GM19455 (cell line): Measurements from ENCODE around the gene KRTAP10-8.
"Not testable (repeated sequence)": the region's sequence is repeated elsewhere in the genome, so short reads cannot be mapped to it uniquely, and the experiment has no call there.

ENCODE experiments used
- ATAC-seq: cut with Tn5 transposase; IDR thresholded peaks from one replicate; pipeline ENCODE4 v1.9.1; 2021; ENCODE audit not compliant: unreplicated experiment

The KRTAP10-8 gene

GRCh38 chr21:44579056-44579832 is 32.6 kb upstream of the KRTAP10-8 start:
- no peak for ATAC-seq

DNA sequence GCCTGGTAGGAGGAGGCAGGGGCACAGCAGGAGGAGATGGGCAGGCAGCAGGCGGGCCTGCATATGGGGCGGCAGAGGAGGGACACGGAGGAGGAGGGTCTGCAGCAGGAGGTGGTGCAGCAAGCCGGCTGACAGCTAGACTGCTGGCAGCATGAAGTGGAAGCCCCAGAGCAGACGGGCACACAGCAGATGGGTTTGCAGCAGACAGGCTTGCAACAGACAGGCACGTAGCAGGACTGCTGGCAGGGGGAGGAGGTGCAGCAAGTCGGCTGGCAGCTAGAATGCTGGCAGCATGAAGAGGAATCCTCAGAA is 32.1 kb upstream of the KRTAP10-8 start:
- ATAC-seq: no peak

- ATAC-seq: not testable (repeated sequence)
Measured at GRCh38 chr21:44580231-44580821, 31.6 kb upstream of the KRTAP10-8 start, which contains the start of gene KRTAP10-5. TSS of gene KRTAP10-5 (minus strand) at chr21:44580604. CDS start at chr21:44580578, 26 bp downstream.

- no peak for ATAC-seq
Measured at GRCh38 chr21:44581158-44581557, 30.7 kb upstream of the KRTAP10-8 start.

DNA sequence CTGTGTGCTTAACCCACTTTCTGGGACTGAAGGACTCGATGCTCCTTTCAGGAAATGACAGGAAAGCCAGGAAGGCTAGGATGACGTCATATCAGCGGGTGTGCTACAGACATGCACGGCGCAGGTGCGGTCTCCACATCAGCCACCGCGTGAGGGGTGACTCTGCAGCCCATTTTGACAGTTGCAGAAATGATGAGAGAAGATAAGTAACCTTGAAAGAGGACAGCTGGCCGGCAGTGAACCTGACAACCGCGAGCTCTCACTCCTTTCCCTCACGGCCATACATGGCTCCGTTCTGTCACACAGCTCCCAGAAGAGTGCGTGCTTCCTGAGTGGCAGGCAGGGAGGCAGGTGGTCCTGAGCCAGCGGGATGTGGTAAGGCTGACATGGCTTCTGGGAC is 29.8 kb upstream of the KRTAP10-8 start:
- no peak for ATAC-seq

GRCh38 chr21:44583089-44583799 is 28.6 kb upstream of the KRTAP10-8 start:
- ATAC-seq: no peak

DNA sequence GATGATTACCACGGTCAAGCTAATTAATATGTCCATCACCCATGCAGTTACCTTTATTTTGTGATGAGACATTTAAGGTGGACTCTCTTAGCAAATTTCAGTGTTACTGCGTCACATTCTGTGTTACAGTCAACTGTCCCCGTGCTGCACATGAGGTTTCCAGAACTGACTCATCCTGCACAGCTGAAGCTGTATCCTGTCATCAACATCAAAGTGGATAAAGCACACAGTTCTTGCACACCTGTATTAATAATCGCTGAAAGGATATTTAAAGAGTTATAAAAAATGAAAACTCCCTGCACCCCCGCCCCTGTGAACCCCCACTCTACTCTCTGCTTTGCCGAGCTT is 28.1 kb upstream of the KRTAP10-8 start:
- no peak for ATAC-seq

GRCh38 chr21:44585892-44586291 is 26.0 kb upstream of the KRTAP10-8 start:
- no peak for ATAC-seq

DNA sequence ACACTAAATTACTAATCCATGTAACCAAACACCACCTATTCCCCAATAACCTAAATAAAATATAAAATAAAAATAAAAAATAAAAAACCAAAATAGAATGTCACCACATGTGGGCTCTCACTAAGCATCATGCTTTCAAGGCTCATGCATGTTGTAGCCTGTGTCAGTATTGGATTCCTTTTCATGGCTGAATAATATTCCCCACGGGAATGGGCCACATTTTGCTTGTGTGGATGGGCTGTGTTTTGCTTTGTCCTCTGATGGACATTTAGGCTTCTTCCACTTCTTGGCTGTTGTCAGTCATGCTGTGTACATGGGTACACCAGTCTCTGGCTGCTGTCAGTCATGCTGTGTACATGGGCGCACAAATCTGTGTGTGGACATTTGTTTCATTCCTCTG is 22.8 kb upstream of the KRTAP10-8 start:
- no peak for ATAC-seq

DNA sequence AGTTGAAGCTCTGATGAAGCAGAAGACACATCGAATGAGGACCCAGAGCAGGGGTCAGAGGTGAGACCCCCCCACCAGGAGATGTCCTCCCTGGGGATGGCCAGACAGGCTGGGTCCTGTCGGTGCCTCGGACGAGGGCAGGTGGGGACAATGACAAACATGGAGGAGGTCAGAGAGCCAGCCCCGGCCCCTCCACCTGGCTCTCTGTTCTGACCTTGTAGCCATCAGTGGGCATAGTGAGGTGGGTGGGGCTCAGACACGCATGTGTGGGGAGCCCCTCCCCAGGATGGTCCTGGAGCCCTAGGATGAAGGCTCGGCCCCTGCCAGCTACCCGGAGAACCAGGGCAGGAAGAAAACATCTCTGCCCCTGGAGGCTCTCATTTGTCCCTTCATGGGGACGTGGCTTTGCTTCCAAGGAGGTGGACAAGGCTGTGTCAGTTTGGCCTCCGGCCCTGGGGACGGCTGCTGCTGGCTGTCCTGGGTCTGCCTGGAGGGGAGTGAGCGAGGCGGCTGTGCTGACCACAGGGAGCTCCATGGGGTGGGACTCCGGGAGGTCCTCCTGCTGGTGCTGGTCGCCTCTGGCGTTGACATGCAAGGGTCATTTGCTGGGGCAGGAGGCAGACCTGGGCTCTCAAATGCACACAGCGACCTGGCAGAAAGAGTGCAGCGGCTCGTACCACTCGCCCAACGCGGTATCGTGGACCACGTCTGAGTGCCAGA is 22.1 kb upstream of the KRTAP10-8 start:
- ATAC-seq: no peak

DNA sequence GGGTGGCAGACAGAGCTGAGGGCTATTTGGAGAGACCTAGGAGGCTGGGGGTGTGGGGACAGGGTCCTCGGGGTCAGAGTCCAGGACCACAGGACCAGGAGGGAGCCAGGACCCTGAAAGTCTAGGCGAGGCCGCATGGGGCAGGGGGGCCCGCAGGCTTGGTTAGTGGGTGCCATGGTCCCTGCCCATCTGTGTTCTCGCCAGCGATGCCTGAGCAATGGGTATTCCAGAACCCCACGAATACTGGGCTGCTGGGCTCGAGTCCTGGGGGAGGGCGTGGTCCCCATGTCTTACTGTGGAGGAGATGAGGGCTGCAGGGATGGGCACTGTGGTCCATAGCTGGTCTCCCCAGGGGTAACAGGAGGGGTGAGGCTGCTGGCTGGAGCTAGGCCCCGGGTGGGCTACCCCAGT is 21.6 kb upstream of the KRTAP10-8 start:
- no peak for ATAC-seq

- ATAC-seq: not testable (repeated sequence)
Measured at GRCh38 chr21:44590897-44591800, 20.7 kb upstream of the KRTAP10-8 start.

GRCh38 chr21:44591801-44592130 is 20.1 kb upstream of the KRTAP10-8 start:
- ATAC-seq: not testable (repeated sequence)

- no peak for ATAC-seq
Measured at GRCh38 chr21:44592446-44593311, 19.2 kb upstream of the KRTAP10-8 start, which contains the start of gene KRTAP10-6. TSS of gene KRTAP10-6 (minus strand) at chr21:44592505. CDS start at chr21:44592484, 21 bp downstream.

- no peak for ATAC-seq
Measured at GRCh38 chr21:44593598-44594405, 18.1 kb upstream of the KRTAP10-8 start.

GRCh38 chr21:44594406-44594916 is 17.4 kb upstream of the KRTAP10-8 start:
- ATAC-seq: no peak

- no peak for ATAC-seq
Measured at GRCh38 chr21:44595524-44595923, 16.4 kb upstream of the KRTAP10-8 start.

GRCh38 chr21:44596068-44596725 is 15.7 kb upstream of the KRTAP10-8 start:
- no peak for ATAC-seq
